Neuron (in vitro differentiated cells): ENCODE results near the gene TACR2.
"Not testable (repeated sequence)": the region's sequence is repeated elsewhere in the genome, so short reads cannot be mapped to it uniquely, and the experiment has no call there.

Experiments
- H2AFZ ChIP-seq: one replicate; pipeline ENCODE4 v1.6.1; 2013; ENCODE audit warnings: low read depth, mild to moderate bottlenecking, inconsistent platforms, low read length, moderate library complexity
- H3K27me3 ChIP-seq: one replicate; pipeline ENCODE4 v1.6.1; 2013; ENCODE audit warnings: low read length; ENCODE audit not compliant: insufficient read depth
- H3K36me3 ChIP-seq: one replicate; pipeline ENCODE4 v1.6.1; 2013; ENCODE audit warnings: low read length; ENCODE audit not compliant: insufficient read depth
- H3K4me1 ChIP-seq: one replicate; pipeline ENCODE4 v1.6.1; 2013; ENCODE audit warnings: low read length; ENCODE audit not compliant: insufficient read depth
- H3K4me3 ChIP-seq: 2 replicates; pipeline ENCODE4 v1.5.1; 2013; ENCODE audit warnings: mild to moderate bottlenecking, low read length, moderate library complexity
- H3K9me3 ChIP-seq: one replicate; pipeline ENCODE4 v1.6.1; 2013; ENCODE audit warnings: low read length

The TACR2 gene

DNA sequence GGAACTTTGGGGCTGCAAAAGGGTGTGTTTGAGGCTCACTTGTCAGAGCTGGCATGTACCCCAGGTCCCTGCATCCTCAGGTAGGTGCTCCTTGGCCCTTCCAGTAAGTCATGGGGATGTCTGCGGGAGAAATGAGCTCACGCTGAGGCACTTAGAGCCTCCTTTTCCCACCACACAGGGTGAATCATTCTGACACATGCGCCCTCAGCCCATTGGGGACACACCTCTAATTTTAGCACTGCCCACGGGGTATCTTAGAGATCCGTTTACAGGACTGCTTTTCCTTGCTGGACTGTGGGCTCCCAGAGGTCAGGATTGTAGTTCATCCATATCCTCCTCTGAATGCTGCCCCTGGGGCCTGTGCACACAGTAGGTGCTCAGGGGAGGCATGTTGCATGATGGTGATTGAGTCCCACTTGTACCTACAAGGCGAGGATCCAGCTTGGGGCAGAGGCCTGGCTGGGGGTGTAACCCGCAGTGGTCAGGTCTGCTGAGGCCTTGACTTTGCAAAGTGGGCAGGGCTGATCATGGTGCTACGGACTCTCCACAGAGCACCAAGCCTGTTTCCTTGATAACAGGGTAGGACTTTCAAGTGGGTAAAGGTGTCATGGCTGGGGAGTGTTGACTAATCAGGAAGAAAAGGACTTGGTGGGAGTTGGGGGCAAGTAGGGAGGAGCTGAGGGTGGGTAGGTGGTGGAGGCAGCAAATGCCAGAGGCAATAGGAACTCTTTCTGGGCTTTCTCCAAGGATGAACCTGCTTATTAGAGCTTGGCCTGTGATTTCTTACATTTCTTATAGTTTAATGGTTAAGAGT lies 40.4 kb upstream of the TACR2 start:
- H2AFZ ChIP-seq = no peak overlapping the region
- peaks cover 4% of the 10 kb centered on the region for H3K4me1 ChIP-seq
- no peaks in the 10 kb centered on the region for H3K9me3 ChIP-seq
- no peaks in the 10 kb centered on the region for H3K36me3 ChIP-seq
- peaks cover 3% of the 10 kb centered on the region for H3K27me3 ChIP-seq
- H3K4me3 ChIP-seq = no peak overlapping the region

DNA sequence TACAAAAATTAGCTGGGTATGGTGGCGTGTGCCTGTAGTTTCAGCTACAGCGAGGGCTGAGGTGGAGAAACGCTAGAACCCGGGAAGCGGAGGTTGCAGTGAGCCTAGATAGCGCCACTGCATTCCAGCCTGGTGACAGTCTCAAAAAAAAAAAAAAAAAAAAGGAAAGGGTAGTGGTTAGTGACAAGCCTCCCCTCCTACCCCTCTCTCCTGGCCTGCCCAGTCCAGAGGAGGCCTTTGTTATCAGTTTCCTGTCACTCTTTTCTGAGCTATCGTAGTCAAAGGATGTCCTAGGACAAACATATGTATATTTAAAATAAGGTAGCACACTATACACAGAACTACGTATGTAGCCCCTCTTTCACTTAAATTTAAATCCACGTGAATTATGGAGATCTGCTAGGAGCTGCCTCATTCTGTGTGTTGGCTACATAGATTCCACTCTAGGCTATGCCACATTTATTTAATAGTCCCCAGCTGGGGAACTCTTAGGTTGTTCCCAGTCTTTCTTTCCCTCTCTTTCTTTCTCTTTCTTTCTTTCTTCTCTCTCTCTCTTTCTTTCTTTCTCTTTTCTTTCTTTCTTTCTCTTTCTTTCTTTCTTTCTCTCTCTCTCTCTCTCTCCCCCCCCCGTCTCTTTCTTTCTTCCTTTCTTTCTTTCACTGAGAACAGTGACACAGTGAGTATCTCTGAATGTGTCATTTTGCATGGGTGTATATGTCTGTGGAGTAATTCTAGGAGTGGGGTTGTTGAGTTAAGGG lies 38.5 kb upstream of the TACR2 start:
- Histone ChIP-seq H3K27me3 (peaks cover 7% of the 10 kb centered on the region), H3K4me1 (peaks cover 13% of the 10 kb centered on the region), H3K36me3 (no peaks in the 10 kb centered on the region), H3K4me3 (no peak overlapping the region), H2AFZ (no peak overlapping the region), H3K9me3 (no peaks in the 10 kb centered on the region)

GRCh38 chr10:69453795-69454194 lies 37.1 kb upstream of the TACR2 start:
- no peaks in the 10 kb centered on the region for H3K9me3 ChIP-seq

GRCh38 chr10:69452676-69453415 lies 36.1 kb upstream of the TACR2 start:
- Histone ChIP-seq H3K27me3 (peaks cover 7% of the 10 kb centered on the region), H2AFZ (no peak overlapping the region), H3K4me3 (no peak overlapping the region), H3K4me1 (peaks cover 9% of the 10 kb centered on the region), H3K36me3 (no peaks in the 10 kb centered on the region), H3K9me3 (no peaks in the 10 kb centered on the region)

More at GRCh38 chr10:69453795-69454194, 37.1 kb upstream of the TACR2 start:
- H3K36me3 ChIP-seq = no peaks in the 10 kb centered on the region
- no peak overlapping the region for H2AFZ ChIP-seq
- peaks cover 7% of the 10 kb centered on the region for H3K27me3 ChIP-seq
- H3K4me1 ChIP-seq = peaks cover 13% of the 10 kb centered on the region
- H3K4me3 ChIP-seq = no peak overlapping the region

GRCh38 chr10:69451784-69452251 lies 35.1 kb upstream of the TACR2 start:
- Histone ChIP-seq H2AFZ (peak overlapping the region; percentile 74), H3K36me3 (no peaks in the 10 kb centered on the region), H3K4me1 (peaks cover 9% of the 10 kb centered on the region), H3K27me3 (peaks cover 7% of the 10 kb centered on the region), H3K9me3 (no peaks in the 10 kb centered on the region), H3K4me3 (peak overlapping the region; percentile 71)

- peaks cover 9% of the 10 kb centered on the region for H3K4me1 ChIP-seq
- H3K36me3 ChIP-seq = no peaks in the 10 kb centered on the region
- peak within 1 kb of the TSS; percentile 71 for H3K4me3 ChIP-seq
- H3K9me3 ChIP-seq = no peaks in the 10 kb centered on the region
- peaks cover 7% of the 10 kb centered on the region for H3K27me3 ChIP-seq
- H2AFZ ChIP-seq = peak within 1 kb of the TSS; percentile 74
These were observed 34.6 kb upstream of the TACR2 start, which contains the start of gene TSPAN15 for GRCh38 chr10:69451209-69451783. Gene TSPAN15 (plus strand): TSS chr10:69451465. CDS start chr10:69451595, 130 bp downstream.

GRCh38 chr10:69450395-69450794 lies 33.7 kb upstream of the TACR2 start:
- H3K9me3 ChIP-seq, H3K4me3 ChIP-seq, H3K36me3 ChIP-seq, H3K27me3 ChIP-seq, H3K4me1 ChIP-seq, H2AFZ ChIP-seq: not testable (repeated sequence)

- peaks cover 7% of the 10 kb centered on the region for H3K27me3 ChIP-seq
- no peak overlapping the region for H2AFZ ChIP-seq
- H3K4me1 ChIP-seq = peaks cover 9% of the 10 kb centered on the region
- no peak overlapping the region for H3K4me3 ChIP-seq
- H3K36me3 ChIP-seq = no peaks in the 10 kb centered on the region
- H3K9me3 ChIP-seq = no peaks in the 10 kb centered on the region
These were observed 33.1 kb upstream of the TACR2 start for GRCh38 chr10:69449841-69450240.

GRCh38 chr10:69446650-69447151 lies 30.0 kb upstream of the TACR2 start:
- Histone ChIP-seq H3K4me3 (no peak overlapping the region), H2AFZ (no peak overlapping the region), H3K27me3 (peaks cover 5% of the 10 kb centered on the region), H3K36me3 (no peaks in the 10 kb centered on the region), H3K4me1 (peaks cover 5% of the 10 kb centered on the region), H3K9me3 (no peaks in the 10 kb centered on the region)

- Histone ChIP-seq H3K4me1 (peaks cover 5% of the 10 kb centered on the region), H3K4me3 (no peak overlapping the region), H3K36me3 (no peaks in the 10 kb centered on the region), H3K27me3 (peaks cover 8% of the 10 kb centered on the region), H3K9me3 (no peaks in the 10 kb centered on the region), H2AFZ (no peak overlapping the region)
These were observed 29.5 kb upstream of the TACR2 start for GRCh38 chr10:69446229-69446628.

DNA sequence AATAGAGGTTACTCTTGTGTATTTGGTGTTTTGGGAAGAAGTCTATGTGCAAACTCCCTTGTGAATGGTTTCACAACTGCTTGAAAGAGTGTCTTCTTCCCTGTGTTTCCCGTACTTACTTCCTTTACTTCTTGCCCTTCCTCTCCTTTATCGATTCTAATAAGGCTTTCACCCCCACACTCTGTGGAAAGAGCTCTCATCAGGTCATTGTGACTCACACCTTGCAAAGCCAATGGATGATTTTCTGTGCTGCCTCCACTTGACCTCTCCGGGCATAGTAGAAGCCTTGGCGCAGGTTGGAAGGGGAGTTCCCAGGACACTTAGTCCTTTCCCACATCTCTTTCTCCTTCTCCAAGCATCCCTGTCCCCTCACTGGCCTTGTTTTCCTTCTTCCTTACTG lies 28.3 kb upstream of the TACR2 start:
- peaks cover 14% of the 10 kb centered on the region for H3K27me3 ChIP-seq
- H2AFZ ChIP-seq = no peak overlapping the region
- H3K9me3 ChIP-seq = no peaks in the 10 kb centered on the region
- H3K4me1 ChIP-seq = no peaks in the 10 kb centered on the region
- no peaks in the 10 kb centered on the region for H3K36me3 ChIP-seq
- no peak overlapping the region for H3K4me3 ChIP-seq

DNA sequence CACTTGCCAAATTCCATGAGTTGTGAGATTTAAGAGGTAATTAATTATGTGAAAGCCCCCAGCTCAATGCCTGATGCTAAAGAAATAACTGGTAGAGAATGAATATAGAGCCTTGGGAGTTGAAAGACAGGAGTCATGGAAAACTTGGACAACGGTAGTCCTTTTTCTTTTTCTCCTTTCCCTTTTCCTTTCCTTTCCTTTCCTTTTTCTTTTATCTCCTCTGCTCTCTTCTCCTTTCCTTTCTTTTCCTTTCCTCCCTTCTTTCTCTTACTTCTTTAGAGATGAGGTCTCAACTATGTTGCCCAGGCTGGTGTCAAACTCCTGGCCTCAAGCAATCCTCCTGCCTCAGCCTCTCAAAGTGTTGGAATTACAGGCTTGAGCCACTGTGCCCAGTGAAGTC lies 26.6 kb upstream of the TACR2 start:
- no peaks in the 10 kb centered on the region for H3K4me1 ChIP-seq
- no peaks in the 10 kb centered on the region for H3K36me3 ChIP-seq
- H3K9me3 ChIP-seq = no peaks in the 10 kb centered on the region
- peaks cover 16% of the 10 kb centered on the region for H3K27me3 ChIP-seq
- H2AFZ ChIP-seq = no peak overlapping the region
- no peak overlapping the region for H3K4me3 ChIP-seq
